DMS53 treated with DMSO at 0.1 percent for 48 hours (cell line): ENCODE data around the gene FGD6.
"Not testable (repeated sequence)": the region's sequence is repeated elsewhere in the genome, so short reads cannot be mapped to it uniquely, and the experiment has no call there.

Experiments
- DNase-seq: peaks from one replicate; lab custom pipeline; 2025; ENCODE audit not compliant: unreplicated experiment; lab: John Stamatoyannopoulos, UW

FGD6 gene

DNA sequence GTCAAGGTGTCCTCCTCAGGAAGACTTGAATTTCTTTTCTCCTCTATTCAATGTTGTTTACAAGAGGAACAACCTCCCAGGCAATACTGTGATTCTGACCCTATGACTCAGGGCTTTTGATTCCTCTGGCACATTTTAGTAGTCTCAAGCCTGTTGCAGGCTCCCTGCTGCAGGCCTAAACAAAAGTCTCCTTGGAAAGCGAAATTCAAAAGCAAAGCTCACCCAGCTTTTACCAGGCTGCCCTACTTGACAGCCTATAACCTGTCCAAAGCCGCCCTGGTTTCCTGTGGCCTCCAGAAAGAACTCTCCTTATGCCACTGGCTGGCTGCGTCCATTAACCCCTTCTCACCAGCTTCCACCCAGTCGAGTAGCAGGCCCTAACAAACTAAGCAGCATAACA, 11.6 kb downstream of the FGD6 start:
- no peak for DNase-seq

DNA sequence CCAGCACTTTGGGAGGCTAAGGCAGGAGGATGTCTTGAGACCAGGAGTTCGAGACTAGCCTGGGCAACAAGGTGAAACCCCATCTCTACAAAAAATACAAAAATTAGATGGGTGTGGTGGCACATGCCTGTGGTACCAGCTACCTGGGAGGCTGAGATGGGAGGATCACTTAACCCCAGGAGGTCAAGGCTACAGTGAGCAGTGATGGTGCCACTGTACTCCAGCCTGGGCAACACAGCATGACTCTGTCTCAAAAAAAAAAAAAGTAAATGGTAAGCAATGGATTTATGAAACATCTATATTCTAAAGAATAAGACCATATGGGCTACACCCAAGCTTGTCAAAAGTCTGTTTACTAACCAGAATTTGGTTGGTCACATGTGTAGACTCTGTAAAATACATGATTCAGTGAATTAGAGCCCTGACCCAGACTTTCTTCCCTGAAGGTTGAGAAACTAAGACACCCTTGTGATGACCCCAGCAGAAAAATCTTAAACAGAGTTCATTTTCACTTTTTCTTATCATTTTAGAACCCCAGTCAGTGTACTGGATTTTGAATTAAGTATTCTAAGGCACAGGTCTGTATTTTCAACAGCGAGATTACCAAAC, 12.1 kb downstream of the FGD6 start:
- no peak for DNase-seq

DNA sequence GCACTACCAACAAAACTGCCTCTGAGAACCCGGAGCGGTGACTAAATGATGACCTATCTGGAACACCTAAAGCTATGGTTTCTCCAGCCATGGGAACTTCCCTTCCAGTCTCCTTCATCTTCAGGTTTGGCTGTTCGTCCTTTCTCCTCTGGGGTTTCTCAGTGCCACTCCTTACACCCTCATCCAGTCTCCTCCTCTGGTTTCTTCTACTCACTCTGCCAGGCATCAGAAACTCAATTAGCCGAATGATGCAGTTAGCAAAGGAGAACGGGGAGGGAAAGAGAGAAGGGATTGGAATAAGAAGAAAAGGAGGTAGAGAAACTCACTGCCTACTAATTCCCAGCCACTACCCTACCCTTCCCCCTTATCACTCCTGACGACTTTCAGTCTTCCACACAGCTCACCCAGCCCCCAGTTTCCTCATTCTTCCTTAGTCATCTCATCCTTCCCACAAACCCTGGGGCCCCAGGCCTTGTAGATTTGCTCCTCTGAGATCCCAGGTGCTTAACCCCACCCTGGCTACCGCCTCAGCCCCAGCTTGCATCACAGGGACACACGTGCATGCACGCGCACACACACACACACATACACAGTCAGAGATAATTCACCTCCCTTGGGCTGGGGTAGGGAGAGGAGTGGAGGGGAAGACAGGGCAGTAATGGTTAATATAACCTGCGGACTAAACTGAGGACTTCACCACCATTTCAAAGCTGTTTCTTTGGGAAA, 13.0 kb downstream of the FGD6 start:
- DNase-seq, result no peak

DNA sequence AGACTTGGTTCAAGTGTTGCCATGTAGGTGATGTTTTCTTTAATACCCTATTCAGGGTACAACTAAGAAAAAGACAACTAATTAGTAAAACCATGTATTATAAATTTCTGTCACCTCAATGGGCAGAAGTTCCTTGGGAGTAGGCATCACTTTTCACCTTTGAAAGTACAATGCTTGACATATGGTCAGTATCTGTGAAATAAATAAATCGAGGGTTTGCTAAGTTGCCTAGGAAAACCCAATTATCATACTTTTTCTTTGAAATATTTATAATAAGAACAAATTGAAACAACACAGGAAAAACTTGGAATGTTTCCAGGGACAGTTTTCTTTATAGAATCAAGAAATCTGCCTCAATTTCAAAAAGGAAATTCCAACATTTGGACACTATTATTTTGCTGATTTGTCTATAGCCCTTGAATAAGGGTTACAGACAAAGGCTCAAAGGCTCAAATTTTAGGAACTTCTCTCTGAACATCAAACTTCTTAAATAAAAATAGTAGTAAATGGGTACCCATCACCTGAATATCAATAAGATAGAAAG, 13.7 kb downstream of the FGD6 start:
- DNase-seq, result no peak

DNA sequence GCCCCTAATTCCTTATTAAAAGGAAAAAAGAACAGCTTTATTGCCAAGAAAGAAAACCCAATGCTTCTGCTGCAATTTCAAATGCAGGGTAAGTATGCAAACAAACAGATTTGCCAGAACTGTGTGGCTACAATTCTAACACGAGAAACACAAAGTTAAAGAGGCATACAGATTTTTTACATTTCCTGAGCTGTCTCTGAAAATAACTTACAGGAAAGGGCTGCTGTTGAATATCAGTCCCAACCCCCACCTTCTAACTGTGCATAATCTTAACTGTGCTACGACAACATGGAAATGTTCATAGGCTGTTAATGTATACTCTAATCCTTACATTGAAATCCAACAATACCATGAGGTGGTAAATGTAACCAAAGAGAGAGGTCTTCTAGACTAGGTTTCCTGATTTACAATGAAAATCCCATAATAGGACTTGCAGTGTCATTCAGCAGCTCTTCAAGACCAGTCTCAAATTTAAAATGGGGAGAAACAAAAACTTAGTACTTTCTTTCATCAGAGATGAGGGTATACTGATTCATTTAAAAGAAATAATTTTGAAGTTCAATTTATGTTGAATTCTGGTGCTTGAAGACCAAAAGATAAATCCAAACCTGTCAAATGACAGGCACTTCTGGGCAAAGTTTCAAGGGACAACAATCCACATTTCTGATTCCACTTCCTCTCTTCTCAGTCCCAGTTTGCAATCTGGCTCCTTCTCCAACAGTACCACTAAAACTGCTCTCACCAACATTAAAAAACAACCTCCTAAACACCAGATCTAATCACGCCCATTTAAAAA, 14.4 kb downstream of the FGD6 start:
- no peak for DNase-seq

DNA sequence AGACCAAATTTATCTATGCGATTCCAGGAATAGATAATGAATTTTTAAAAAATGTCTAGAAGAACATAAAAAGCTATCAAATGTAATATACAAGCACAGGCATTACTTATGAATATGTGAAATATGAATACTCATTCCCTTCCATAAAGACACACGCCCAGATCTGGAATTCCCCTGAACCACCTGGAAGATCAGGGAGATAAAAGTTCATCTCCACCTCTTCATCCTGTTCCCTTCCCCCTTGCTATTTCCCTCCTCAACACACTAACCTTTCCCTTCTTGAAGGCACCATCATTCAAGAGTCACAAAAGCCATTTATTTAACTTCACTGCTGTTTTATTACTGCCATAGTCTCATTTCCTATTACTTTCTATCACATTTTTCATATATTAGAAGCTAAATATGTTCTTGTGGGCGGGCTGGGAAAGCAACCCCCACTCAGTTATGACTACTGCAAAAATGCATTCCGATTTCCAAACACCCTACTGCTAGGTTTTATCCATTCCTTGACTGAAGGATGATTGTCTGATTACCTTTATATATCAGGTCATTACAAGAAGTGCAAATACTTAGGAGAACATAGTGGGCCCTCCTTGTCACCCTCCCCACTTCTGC, 16.1 kb downstream of the FGD6 start:
- no peak for DNase-seq

DNA sequence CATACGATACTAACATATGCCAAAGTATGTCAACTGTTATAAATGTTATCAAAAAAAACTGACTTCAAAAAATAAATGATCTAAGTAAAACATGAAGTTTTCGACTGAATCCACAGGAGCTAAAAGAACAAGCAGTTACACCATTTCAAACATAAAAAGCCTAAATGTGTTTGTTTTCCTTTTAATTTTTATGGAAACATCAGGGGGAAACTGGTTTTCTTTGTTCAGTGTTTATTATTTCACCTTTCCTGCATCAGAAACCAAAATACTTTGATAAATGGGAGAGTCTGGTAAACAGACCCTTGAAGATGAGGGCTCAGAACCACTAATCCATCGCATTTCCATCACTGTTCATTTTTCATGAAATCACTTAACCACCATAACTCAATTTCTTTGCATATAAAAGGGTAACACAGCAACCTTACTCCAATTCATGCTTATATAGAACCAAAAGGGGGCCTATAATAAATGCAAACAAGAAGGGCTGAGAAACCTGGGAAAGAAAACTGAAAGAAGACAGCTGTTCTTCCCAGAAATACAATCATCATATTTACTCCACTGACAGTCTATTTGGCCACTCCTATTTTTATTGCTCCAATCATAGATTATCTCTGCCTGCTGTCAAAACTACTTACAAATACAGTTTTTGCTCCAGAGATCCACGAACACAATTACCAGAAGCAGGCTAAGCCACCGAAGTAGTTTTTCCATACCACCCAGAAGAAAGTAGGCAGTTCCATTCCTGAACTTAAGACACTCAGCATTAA, 17.0 kb downstream of the FGD6 start:
- DNase-seq, result no peak

DNA sequence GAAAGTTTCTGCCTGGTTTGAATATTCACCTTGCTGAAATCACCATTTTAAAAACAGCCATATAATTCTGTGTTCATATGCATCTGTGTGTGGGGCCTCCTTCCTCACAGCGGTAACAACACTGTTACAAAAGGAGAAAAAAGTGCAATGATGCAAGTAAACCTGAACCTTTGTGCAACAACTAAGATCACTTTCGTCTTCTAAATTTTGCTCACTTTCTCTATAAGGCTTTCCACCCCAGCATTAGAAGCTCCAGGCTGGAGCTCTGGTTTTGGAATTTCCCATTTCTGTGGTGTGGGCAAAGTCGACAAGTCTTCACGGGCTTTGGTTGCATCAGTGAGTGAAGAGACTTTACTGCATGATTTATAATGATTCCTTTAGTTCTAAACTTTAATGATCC, 18.4 kb downstream of the FGD6 start:
- DNase-seq, result no peak

DNA sequence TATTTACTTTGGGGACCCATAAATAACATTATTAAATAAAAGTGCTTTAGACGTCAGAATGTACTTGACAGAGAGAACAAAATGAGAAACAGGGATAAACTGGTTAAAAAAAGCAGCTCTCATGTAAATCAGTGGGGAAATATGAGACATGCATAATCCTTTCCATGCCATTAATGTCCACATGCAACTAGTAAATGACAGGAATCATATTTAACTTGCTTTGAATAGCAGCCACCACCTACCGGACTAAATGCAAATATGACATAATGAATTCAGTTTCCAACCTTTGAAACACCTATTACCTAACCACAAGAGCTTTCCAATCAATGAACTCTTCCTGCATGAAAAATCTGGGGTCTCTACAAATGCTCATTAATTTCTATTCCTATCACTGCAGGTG, 19.6 kb downstream of the FGD6 start:
- no peak for DNase-seq

DNA sequence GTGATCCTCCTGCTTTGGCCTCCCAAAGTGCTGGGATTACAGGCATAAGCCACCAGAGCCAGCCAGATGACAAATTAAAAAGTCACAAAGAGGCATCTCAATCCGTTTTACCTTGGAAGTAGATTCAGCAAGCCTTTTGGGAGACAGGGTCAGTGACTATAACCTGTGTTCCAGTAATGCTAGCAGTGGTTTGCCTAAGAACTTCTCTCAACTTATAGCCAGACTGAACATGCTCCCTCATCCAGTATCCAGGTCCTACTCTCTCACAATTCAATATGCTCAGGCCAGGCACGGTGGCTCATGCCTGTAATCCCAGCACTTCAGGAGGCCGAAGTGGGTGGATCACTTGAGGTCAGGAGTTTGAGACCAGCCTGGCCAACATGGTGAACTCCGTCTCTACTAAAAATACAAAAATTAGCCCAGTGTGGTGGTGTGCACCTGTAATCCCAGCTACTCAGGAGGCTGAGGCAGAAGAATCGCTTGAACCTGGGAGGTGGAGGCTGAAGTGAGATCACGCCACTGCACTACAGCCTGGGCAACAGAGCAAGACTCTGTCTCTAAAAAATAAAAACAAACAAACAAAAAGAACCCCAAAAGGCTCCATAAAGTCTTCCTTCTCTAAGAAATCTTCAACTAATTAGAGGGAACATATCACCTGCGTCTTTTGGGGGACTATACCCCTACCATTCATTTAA, 20.2 kb downstream of the FGD6 start:
- DNase-seq, result not testable (repeated sequence)

DNA sequence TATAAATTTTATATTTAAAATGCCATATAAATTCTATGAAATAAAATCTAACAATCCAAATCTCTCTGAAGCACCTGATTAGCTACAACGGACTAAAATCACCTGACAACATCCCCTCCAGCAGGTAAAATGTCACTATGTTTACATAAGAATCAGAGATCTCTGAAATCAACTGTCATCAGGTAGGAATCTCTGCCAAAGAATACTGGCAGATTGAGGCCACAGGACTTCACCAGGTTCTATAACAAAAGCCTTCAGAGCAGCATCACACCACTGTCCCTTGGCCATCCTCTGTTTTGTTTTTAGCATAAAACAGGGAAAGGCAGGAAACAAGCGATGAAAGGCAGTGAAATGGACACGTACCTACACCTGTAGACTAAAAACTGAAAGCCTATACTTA, 22.1 kb downstream of the FGD6 start:
- DNase-seq, result no peak

DNA sequence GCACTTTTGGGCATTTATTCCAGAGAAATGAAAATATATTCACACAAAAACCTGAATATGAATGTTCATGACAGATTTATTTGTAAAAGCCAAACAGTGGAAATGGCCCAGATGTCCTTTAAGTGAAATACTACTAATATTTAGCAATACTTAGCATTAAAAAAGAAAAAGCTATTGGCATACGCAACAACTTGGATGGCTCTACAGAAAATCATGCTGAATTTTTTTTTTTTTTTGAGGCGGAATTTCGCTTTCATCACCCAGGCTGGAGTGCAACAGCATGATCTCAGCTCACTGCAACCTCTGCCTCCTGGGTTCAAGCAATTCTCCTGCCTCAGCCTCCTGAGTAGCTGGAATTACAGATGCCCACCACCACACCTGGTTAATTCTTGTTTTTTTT, 24.1 kb downstream of the FGD6 start:
- DNase-seq, result no peak

DNA sequence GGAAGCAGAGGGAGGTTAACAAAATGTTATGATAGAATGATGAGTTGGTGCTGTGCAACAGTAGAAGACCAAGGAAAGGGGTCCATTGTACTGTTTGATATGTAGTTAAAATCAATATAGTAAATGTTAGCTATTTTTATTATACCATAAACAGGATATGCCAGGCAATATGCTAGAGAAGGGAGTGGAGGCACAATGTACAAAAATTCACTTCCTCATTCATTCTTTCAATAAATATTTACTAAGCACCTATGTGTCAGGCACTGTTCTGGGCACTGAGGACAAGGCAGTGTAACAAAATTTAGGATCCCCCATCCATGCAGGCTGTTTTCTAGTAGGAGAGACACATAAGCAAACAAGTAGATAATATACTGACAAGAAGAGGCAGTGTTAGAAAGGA, 25.0 kb downstream of the FGD6 start:
- DNase-seq, result no peak

DNA sequence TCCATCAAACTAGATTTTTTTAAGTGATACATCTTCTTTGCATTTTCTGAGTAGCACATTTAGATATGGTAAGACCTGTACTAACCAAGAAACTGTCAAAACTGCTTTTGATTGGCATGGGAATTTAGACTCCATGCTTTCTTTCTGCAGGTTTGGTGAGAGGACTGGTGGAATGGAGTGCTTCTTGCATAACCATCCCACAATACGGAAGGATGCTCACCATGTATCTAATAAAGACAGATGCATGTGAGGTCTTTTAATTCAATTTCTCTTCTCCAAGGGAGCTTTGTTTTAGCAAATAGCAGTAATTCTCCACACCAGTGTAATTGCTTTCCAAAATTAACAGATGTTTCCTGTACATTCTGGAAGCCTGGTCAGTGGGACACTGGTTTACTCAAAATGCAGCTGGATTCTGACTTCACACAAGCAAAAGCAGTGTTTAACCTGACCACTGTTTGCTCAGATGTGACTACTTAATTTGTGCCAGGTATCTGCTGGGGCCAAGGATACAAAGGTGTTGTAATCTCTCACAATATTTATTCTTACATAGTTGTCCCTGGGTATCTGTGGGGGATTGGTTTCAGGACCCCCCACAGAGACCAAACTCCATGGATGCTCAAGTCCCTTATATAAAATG, 26.1 kb downstream of the FGD6 start:
- no peak for DNase-seq

DNA sequence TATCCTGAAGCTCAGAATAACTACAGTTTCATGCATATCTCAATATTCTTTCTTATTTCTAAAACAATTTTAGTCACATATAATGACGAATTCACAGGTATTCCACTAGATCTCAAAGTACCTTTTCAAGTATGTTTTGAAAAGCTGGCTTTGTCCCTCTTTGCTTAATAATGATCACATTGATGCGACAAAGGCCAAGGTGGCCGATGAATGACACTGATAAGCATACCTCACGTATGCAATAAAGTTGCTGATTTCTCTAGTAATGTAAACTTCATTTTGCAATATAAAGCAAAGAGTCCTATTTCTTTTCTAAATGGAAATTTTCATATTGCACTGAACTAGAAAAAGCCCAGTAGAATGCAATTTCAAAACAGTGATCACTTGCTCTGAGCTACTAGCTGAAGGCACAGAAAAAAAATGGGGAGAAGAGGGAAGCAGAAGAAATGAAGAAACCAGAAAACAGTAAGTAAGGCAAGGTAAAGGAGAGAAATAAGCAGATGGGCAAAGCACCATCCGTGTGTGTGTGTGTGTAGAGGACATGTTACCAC, 29.3 kb downstream of the FGD6 start:
- no peak for DNase-seq

DNA sequence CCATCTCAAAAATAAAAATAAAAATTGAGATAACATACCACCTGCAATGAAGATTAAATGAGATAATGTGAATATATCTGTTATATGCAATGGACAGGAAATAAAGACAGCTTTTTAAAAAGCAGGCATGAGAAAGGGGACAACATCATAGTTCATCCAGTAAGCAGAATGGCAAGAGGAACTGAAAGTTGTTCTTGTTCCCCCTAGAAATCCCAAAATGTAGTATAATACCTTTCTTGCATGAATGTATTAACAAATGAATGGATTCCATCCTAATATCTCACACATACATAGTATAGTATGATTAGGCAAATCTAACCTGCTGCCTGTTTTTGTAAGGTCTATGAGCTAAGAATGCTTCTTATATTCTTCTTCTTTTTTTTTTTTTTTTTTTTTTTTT, 31.4 kb downstream of the FGD6 start:
- DNase-seq, result no peak

DNA sequence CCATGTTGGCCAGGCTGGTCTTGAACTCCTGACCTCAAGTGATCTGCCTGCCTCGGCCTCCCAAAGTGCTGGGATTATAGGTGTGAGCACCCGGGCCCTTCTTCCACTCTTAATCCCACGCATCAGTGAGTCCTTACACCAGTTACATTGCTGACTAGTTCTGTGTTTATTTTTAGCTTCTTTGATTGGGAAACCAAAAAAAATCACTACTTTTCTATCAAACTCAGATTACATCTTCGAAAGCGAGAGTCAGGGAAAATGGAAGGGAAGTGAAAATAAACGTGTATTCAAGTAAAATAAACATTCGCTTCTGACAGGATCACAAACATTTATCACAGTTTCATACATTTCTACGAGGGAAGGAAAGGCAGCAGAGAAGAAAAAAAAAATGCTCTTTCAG, 32.2 kb downstream of the FGD6 start:
- no peak for DNase-seq

DNA sequence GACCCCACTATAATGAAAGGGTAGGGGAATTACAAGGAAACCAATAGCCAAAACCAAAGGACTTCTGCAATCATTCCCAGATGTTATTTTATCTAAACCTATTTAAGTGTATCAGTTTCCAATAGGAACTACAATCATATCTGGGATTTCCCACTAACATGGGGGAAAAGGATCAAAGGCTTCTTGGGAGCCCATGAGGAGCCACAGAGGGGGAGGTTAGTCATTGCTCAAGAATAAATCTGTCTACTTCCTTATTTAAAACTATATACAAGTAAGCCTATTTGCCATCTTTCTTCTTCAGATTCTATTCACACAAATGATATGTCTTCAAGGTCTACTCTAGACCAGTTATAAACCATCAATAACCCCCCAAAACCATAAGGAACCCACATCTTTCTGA, 33.1 kb downstream of the FGD6 start:
- no peak for DNase-seq

DNA sequence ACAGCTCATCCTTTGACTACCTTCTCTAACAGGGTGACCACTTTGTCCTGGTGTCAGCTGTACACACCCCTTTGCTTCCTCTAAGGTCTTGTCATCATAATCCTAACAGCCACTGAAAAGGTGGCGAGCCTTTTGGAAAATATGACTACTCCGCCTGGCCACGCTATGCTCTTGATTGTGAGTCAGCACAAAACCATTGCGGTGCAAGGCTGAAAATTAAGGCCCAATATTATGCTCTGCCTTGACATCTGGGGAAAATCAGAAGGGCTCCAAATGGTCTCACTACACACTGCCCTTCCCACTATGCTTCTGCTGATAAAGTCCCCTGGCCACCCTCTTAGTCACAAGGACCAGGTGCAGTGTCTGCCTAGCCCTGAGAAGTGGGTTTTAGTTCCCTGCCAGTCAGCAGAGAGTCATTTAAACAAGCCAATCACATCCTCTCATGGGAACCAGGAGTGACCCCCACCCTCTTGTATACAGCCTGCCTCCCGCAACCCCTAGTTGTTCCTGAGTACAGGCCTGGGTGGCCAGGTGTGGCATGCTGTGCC, 34.3 kb downstream of the FGD6 start:
- DNase-seq, result no peak
